IMR-90 (cell line): ENCODE results near the gene GP1BA.

Source experiments
- CTCF ChIP-seq: conservative IDR thresholded peaks from 2 replicates; pipeline ENCODE4 v1.5.1; 2012; ENCODE audit warnings: mild to moderate bottlenecking, low read depth, low read length, improper control_type of control experiment
- FOS ChIP-seq: fragments of 150-350 bp; IDR thresholded peaks from 2 replicates; pipeline ENCODE4 v1.6.1; 2016; ENCODE audit warnings: low read depth, low read length
- MAFK ChIP-seq: IDR thresholded peaks from 2 replicates; pipeline ENCODE4 v1.6.1; 2012; ENCODE audit warnings: low read depth, low read length, improper control_type of control experiment
- MXI1 ChIP-seq: IDR thresholded peaks from 2 replicates; pipeline ENCODE4 v1.6.1; 2012; ENCODE audit warnings: low read depth, mild to moderate bottlenecking, low read length, moderate library complexity, borderline replicate concordance
- NFE2L2 ChIP-seq: fragments of 150-350 bp; IDR thresholded peaks from 2 replicates; pipeline ENCODE4 v1.6.1; 2016; ENCODE audit warnings: low read depth, mild to moderate bottlenecking, low read length
- POLR2A ChIP-seq: IDR thresholded peaks from 2 replicates; pipeline ENCODE4 v1.6.1; 2012; ENCODE audit warnings: mild to moderate bottlenecking, low read depth, low read length
- RFX5 ChIP-seq: IDR thresholded peaks from 2 replicates; pipeline ENCODE4 v1.8.0; 2012; ENCODE audit warnings: low read depth, mild to moderate bottlenecking, low read length, moderate library complexity

GRCh38 chr17:4946312-4946976, 14.4 kb downstream of the GP1BA start:
- no peak for TF ChIP-seq CTCF
- TF ChIP-seq POLR2A: no peak
- no peak for TF ChIP-seq RFX5
- no peak for TF ChIP-seq NFE2L2
- no peak for TF ChIP-seq MAFK
- TF ChIP-seq MXI1: no peak
- no peak for TF ChIP-seq FOS
